Loucy (cell line): Measurements from ENCODE around the gene TBC1D8.

ENCODE experiments used
- H2AFZ ChIP-seq: fragments of 200-600 bp; sonication (generic); 2 replicates; pipeline ENCODE4 v1.6.0; 2016; ENCODE audit warnings: antibody characterized with exemption, mild to moderate bottlenecking, low read length, moderate library complexity
- H3F3A ChIP-seq: fragments of 200-600 bp; 2 replicates; pipeline ENCODE4 v1.6.0; 2016; ENCODE audit warnings: antibody characterized with exemption, low read depth, mild to moderate bottlenecking
- H3K27me3 ChIP-seq: fragments of 200-600 bp; sonication (generic); 2 replicates; pipeline ENCODE4 v1.6.1; 2014; ENCODE audit warnings: low read length, mild to moderate bottlenecking; ENCODE audit not compliant: insufficient read depth, poor library complexity, severe bottlenecking
- H3K36me3 ChIP-seq: fragments of 200-600 bp; sonication (generic); 2 replicates; pipeline ENCODE4 v1.6.1; 2016; ENCODE audit warnings: low read length; ENCODE audit not compliant: insufficient read depth
- H3K4me1 ChIP-seq: fragments of 200-600 bp; sonication (generic); 2 replicates; pipeline ENCODE4 v1.5.1; 2014; ENCODE audit warnings: low read length, mild to moderate bottlenecking; ENCODE audit not compliant: insufficient read depth, poor library complexity, severe bottlenecking
- H3K4me2 ChIP-seq: fragments of 200-600 bp; sonication (generic); 2 replicates; pipeline ENCODE4 v1.6.0; 2014; ENCODE audit warnings: antibody characterized with exemption, low read length, low read depth, mild to moderate bottlenecking; ENCODE audit not compliant: poor library complexity, severe bottlenecking
- H3K4me3 ChIP-seq: fragments of 200-600 bp; sonication (generic); 2 replicates; pipeline ENCODE4 v1.5.1; 2014; ENCODE audit warnings: low read length, mild to moderate bottlenecking, mixed read lengths; ENCODE audit not compliant: poor library complexity, severe bottlenecking
- H3K79me2 ChIP-seq: fragments of 200-600 bp; sonication (generic); 2 replicates; pipeline ENCODE4 v1.6.1; 2014; ENCODE audit warnings: low read length; ENCODE audit not compliant: insufficient read depth
- H3K9ac ChIP-seq: fragments of 200-600 bp; sonication (generic); 2 replicates; pipeline ENCODE4 v1.6.0; 2014; ENCODE audit warnings: mild to moderate bottlenecking, low read depth, low read length, moderate library complexity; ENCODE audit not compliant: poor library complexity, severe bottlenecking
- H3K9me2 ChIP-seq: fragments of 200-600 bp; sonication (generic); replicated peaks from 2 replicates; pipeline ENCODE4 v1.6.1; 2016; ENCODE audit warnings: low read depth, low read length, mixed read lengths
- H3K9me3 ChIP-seq: fragments of 200-600 bp; sonication (generic); 2 replicates; pipeline ENCODE4 v1.6.1; 2014; ENCODE audit warnings: mild to moderate bottlenecking, antibody characterized with exemption, low read length, low read depth; ENCODE audit not compliant: insufficient read depth
- H4K20me1 ChIP-seq: fragments of 200-600 bp; sonication (generic); 2 replicates; pipeline ENCODE4 v1.6.0; 2014; ENCODE audit warnings: antibody characterized with exemption, low read length, mild to moderate bottlenecking; ENCODE audit not compliant: insufficient read depth, poor library complexity, severe bottlenecking
- EZH2phosphoT487 ChIP-seq: fragments of 200-600 bp; IDR thresholded peaks from 2 replicates; pipeline ENCODE4 v1.6.1; 2018; ENCODE audit warnings: antibody characterized with exemption, mild to moderate bottlenecking, moderate library complexity, borderline replicate concordance
- TF ChIP-seq, protein P1 (sequence below): fragments of 200-600 bp; sonication (generic); conservative IDR thresholded peaks from 2 replicates; pipeline ENCODE4 v1.5.1; 2014; ENCODE audit warnings: mild to moderate bottlenecking, antibody characterized with exemption, low read length

TBC1D8 gene

DNA sequence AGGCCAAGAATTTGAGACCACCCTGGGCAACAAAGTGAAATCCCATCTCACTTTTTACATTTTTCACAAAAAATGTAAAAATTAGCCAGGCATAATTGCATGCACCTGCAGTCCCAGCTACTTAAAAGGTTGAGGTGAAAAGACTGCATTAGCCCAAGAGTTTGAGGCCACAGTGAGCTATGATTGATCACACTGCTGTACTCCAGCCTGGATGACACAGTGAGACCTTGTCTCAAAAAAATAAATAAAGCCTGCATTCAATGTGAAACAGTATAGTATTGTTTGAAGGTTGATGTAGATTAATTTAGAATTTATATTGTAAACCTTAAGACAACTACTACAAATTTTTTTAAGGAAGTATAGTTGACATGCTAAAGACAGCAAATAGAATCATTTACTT is 53.5 kb downstream of the TBC1D8 start:
- H3K36me3 ChIP-seq = no peaks in the 10 kb centered on the region
- no peaks in the 10 kb centered on the region; the same call in 1 of the 2 replicates for H3K9me3 ChIP-seq
- H3K4me3 ChIP-seq = no peak overlapping the region
- H3K9ac ChIP-seq = no peak overlapping the region
- H4K20me1 ChIP-seq = no peaks in the 10 kb centered on the region
- H3K79me2 ChIP-seq = no peaks in the 10 kb centered on the region
- no peaks in the 10 kb centered on the region for H3K9me2 ChIP-seq
- H3K4me2 ChIP-seq = no peak overlapping the region
- no peak overlapping the region for H2AFZ ChIP-seq
- H3K4me1 ChIP-seq = no peaks in the 10 kb centered on the region
- TF ChIP-seq, protein P1, sequence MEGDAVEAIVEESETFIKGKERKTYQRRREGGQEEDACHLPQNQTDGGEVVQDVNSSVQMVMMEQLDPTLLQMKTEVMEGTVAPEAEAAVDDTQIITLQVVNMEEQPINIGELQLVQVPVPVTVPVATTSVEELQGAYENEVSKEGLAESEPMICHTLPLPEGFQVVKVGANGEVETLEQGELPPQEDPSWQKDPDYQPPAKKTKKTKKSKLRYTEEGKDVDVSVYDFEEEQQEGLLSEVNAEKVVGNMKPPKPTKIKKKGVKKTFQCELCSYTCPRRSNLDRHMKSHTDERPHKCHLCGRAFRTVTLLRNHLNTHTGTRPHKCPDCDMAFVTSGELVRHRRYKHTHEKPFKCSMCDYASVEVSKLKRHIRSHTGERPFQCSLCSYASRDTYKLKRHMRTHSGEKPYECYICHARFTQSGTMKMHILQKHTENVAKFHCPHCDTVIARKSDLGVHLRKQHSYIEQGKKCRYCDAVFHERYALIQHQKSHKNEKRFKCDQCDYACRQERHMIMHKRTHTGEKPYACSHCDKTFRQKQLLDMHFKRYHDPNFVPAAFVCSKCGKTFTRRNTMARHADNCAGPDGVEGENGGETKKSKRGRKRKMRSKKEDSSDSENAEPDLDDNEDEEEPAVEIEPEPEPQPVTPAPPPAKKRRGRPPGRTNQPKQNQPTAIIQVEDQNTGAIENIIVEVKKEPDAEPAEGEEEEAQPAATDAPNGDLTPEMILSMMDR = no peak
- TF ChIP-seq EZH2phosphoT487 = no peak
- H3K27me3 ChIP-seq = no peaks in the 10 kb centered on the region
- H3F3A ChIP-seq = no peaks in the 10 kb centered on the region

DNA sequence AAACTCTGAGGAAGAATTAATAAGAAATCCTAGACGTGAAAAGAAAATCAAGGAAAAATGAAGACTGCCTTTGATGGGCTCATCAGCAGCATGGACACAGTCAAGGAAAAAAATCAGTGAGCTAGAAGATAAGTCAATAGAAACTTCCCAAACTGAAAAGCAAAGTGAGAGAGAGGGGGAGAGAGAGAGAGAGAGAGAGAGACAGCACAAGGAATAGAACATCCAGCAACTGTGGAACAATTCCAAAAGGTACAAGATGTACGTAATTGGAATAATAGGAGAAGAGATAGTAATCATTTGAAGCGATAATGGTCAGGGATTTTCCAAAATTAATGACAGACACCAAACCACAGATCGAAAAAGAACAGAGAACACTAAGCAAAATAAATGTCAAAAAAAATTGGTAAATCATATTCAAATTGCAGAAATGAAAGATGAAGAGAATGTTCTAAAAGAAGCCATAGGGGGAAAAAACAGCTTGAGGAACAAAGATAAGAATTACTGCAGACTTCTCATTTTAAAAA is 54.5 kb downstream of the TBC1D8 start:
- no peaks in the 10 kb centered on the region for H3K79me2 ChIP-seq
- no peaks in the 10 kb centered on the region for H3K4me1 ChIP-seq
- H3K27me3 ChIP-seq = no peaks in the 10 kb centered on the region

DNA sequence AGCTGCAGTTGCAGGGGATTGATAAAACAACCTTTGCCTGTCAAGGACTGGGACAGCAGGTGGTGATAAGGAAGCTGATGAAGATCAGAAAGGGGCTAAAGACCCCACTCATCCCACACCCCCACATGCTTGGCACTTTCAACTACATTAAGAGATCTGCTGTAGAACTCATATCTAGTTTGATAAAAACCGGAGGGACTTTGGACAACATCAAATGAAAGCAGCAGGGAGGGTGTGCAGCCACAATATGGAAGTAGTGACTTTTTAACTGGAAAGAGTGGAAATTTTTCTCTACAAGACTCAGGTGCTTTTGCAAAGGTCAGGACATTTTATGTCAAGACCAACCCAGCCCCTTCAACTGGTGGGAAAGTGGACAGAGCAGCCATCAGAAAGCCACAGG is 56.8 kb downstream of the TBC1D8 start:
- no peak for TF ChIP-seq EZH2phosphoT487
- TF ChIP-seq, protein P1 = no peak

More for the DNA sequence above, 54.5 kb downstream of the TBC1D8 start:
- Histone ChIP-seq H3K9me3 (no peaks in the 10 kb centered on the region; the same call in 1 of the 2 replicates), H3K9ac (no peak overlapping the region), H3K4me3 (no peak overlapping the region), H3F3A (no peaks in the 10 kb centered on the region), H3K36me3 (no peaks in the 10 kb centered on the region), H2AFZ (no peak overlapping the region), H3K9me2 (no peaks in the 10 kb centered on the region), H4K20me1 (no peaks in the 10 kb centered on the region), H3K4me2 (no peak overlapping the region)
- no peak for TF ChIP-seq EZH2phosphoT487
- TF ChIP-seq, protein P1 = no peak

More for the DNA sequence above, 56.8 kb downstream of the TBC1D8 start:
- Histone ChIP-seq H3K4me2 (no peak overlapping the region), H3K4me1 (no peaks in the 10 kb centered on the region), H2AFZ (no peak overlapping the region), H3K9me3 (no peaks in the 10 kb centered on the region), H3K79me2 (no peaks in the 10 kb centered on the region), H3K4me3 (no peak overlapping the region), H3F3A (no peaks in the 10 kb centered on the region), H3K9ac (no peak overlapping the region), H3K36me3 (no peaks in the 10 kb centered on the region), H3K27me3 (no peaks in the 10 kb centered on the region), H4K20me1 (no peaks in the 10 kb centered on the region), H3K9me2 (no peaks in the 10 kb centered on the region)
